ENCODE data around the gene MTRFR.

The MTRFR gene

GRCh38 chr12:123267991-123268843 is 35.0 kb downstream of the MTRFR start:
- Histone ChIP-seq H3K4me3 (ENCODE audit: low read depth, low read length) (no peak overlapping the region), H3K9ac (no peak overlapping the region), H3K36me3 (ENCODE audit: control insufficient read depth, insufficient read depth, low read length) (no peaks in the 10 kb centered on the region), H3K27ac (no peak overlapping the region), H2AFZ (no peak overlapping the region), H3K4me2 (ENCODE audit: low read length) (no peak overlapping the region), H3K27me3 (ENCODE audit: control insufficient read depth, insufficient read depth, low read length) (no peaks in the 10 kb centered on the region), H3K9me3 (ENCODE audit: control insufficient read depth, low read length) (no peaks in the 10 kb centered on the region), H3K79me2 (peaks cover 19% of the 10 kb centered on the region), H3K4me1 (peaks cover 6% of the 10 kb centered on the region)
- no peak for TF ChIP-seq CTCF (IDR thresholded peaks at IDR 0.05)

GRCh38 chr12:123268850-123269249 is 35.6 kb downstream of the MTRFR start:
- Histone ChIP-seq H3K9ac (no peak overlapping the region), H3K36me3 (ENCODE audit: control insufficient read depth, insufficient read depth, low read length) (no peaks in the 10 kb centered on the region), H3K4me2 (ENCODE audit: low read length) (no peak overlapping the region), H2AFZ (peak overlapping the region; percentile 80), H3K27ac (peak overlapping the region; percentile 58), H3K4me1 (peaks cover 6% of the 10 kb centered on the region), H3K27me3 (ENCODE audit: control insufficient read depth, insufficient read depth, low read length) (no peaks in the 10 kb centered on the region), H3K79me2 (peaks cover 15% of the 10 kb centered on the region), H3K9me3 (ENCODE audit: control insufficient read depth, low read length) (no peaks in the 10 kb centered on the region), H3K4me3 (ENCODE audit: low read depth, low read length) (no peak overlapping the region)
- TF ChIP-seq CTCF (IDR thresholded peaks at IDR 0.05) = no peak

- Histone ChIP-seq H3K79me2 (peaks cover 15% of the 10 kb centered on the region), H3K9ac (no peak overlapping the region), H3K9me3 (ENCODE audit: control insufficient read depth, low read length) (no peaks in the 10 kb centered on the region), H3K4me1 (peaks cover 6% of the 10 kb centered on the region), H3K4me2 (ENCODE audit: low read length) (peak overlapping the region; percentile 75), H3K27ac (peak overlapping the region; percentile 58), H3K27me3 (ENCODE audit: control insufficient read depth, insufficient read depth, low read length) (no peaks in the 10 kb centered on the region), H3K36me3 (ENCODE audit: control insufficient read depth, insufficient read depth, low read length) (no peaks in the 10 kb centered on the region), H2AFZ (peak overlapping the region; percentile 80), H3K4me3 (ENCODE audit: low read depth, low read length) (peak overlapping the region; percentile 55)
- peak; percentile 7 for TF ChIP-seq CTCF (IDR thresholded peaks at IDR 0.05)
These were observed 36.2 kb downstream of the MTRFR start for GRCh38 chr12:123269395-123269892.

- Histone ChIP-seq H3K4me2 (ENCODE audit: low read length) (peak overlapping the region; percentile 75), H3K9ac (no peak overlapping the region), H3K27me3 (ENCODE audit: control insufficient read depth, insufficient read depth, low read length) (no peaks in the 10 kb centered on the region), H3K27ac (peak overlapping the region; percentile 58), H3K36me3 (ENCODE audit: control insufficient read depth, insufficient read depth, low read length) (no peaks in the 10 kb centered on the region), H3K9me3 (ENCODE audit: control insufficient read depth, low read length) (no peaks in the 10 kb centered on the region), H3K4me1 (peaks cover 6% of the 10 kb centered on the region), H3K4me3 (ENCODE audit: low read depth, low read length) (peak overlapping the region; percentile 55), H3K79me2 (peaks cover 15% of the 10 kb centered on the region), H2AFZ (peak overlapping the region; percentile 80)
- TF ChIP-seq CTCF (IDR thresholded peaks at IDR 0.05) = no peak
These were observed 36.6 kb downstream of the MTRFR start for GRCh38 chr12:123269896-123270213.

Measured in parathyroid adenoma (tissue), 2 donors.